GM18498 (cell line): ENCODE results near the gene LOXHD1.

Experiments used
- ATAC-seq: cut with Tn5 transposase; IDR thresholded peaks from one replicate; pipeline ENCODE4 v1.9.1; 2021; ENCODE audit warnings: mild to moderate bottlenecking, moderate library complexity; ENCODE audit not compliant: unreplicated experiment

The LOXHD1 gene

GRCh38 chr18:46456691-46457090, 200.3 kb downstream of the LOXHD1 start:
- ATAC-seq = no peak

GRCh38 chr18:46452820-46453219, 204.2 kb downstream of the LOXHD1 start:
- ATAC-seq = no peak

- no peak for ATAC-seq
Measured at GRCh38 chr18:46449499-46449898, 207.5 kb downstream of the LOXHD1 start.

GRCh38 chr18:46449033-46449432, 208.0 kb downstream of the LOXHD1 start:
- ATAC-seq = no peak

GRCh38 chr18:46448347-46448746, 208.7 kb downstream of the LOXHD1 start:
- ATAC-seq = no peak

- ATAC-seq = no peak
Measured at GRCh38 chr18:46447792-46448191, 209.2 kb downstream of the LOXHD1 start.

- ATAC-seq = no peak
Measured at GRCh38 chr18:46447323-46447722, 209.7 kb downstream of the LOXHD1 start.

GRCh38 chr18:46445522-46446313, 211.3 kb downstream of the LOXHD1 start:
- ATAC-seq = no peak

GRCh38 chr18:46439037-46439436, 218.0 kb downstream of the LOXHD1 start:
- no peak for ATAC-seq

GRCh38 chr18:46437061-46437460, 220.0 kb downstream of the LOXHD1 start:
- no peak for ATAC-seq

- ATAC-seq = no peak
Measured at GRCh38 chr18:46436621-46437020, 220.4 kb downstream of the LOXHD1 start.

GRCh38 chr18:46435031-46435430, 222.0 kb downstream of the LOXHD1 start:
- ATAC-seq = no peak

GRCh38 chr18:46434629-46435028, 222.4 kb downstream of the LOXHD1 start:
- ATAC-seq = no peak

- no peak for ATAC-seq
Measured at GRCh38 chr18:46433121-46433826, 223.7 kb downstream of the LOXHD1 start.

GRCh38 chr18:46431522-46432171, 225.4 kb downstream of the LOXHD1 start:
- no peak for ATAC-seq

GRCh38 chr18:46429649-46430224, 227.3 kb downstream of the LOXHD1 start:
- ATAC-seq = no peak

GRCh38 chr18:46429130-46429529, 227.9 kb downstream of the LOXHD1 start:
- ATAC-seq = no peak

GRCh38 chr18:46428368-46428767, 228.7 kb downstream of the LOXHD1 start:
- ATAC-seq = no peak

GRCh38 chr18:46427216-46427995, 229.6 kb downstream of the LOXHD1 start:
- ATAC-seq = no peak
